GM12875 (cell line): Measurements from ENCODE around the gene TMEM107.

ENCODE experiments used
- H3K4me3 ChIP-seq: one replicate; pipeline ENCODE4 v1.5.1; 2011; ENCODE audit warnings: low read depth, low read length, control low read depth
- TF ChIP-seq, protein P1 (sequence below): IDR thresholded peaks from 2 replicates; pipeline ENCODE4 v1.5.1; 2011; ENCODE audit warnings: low read depth, mild to moderate bottlenecking, control low read depth, inconsistent platforms, low read length, moderate library complexity, borderline replicate concordance; ENCODE audit not compliant: insufficient read depth

TMEM107 gene

DNA sequence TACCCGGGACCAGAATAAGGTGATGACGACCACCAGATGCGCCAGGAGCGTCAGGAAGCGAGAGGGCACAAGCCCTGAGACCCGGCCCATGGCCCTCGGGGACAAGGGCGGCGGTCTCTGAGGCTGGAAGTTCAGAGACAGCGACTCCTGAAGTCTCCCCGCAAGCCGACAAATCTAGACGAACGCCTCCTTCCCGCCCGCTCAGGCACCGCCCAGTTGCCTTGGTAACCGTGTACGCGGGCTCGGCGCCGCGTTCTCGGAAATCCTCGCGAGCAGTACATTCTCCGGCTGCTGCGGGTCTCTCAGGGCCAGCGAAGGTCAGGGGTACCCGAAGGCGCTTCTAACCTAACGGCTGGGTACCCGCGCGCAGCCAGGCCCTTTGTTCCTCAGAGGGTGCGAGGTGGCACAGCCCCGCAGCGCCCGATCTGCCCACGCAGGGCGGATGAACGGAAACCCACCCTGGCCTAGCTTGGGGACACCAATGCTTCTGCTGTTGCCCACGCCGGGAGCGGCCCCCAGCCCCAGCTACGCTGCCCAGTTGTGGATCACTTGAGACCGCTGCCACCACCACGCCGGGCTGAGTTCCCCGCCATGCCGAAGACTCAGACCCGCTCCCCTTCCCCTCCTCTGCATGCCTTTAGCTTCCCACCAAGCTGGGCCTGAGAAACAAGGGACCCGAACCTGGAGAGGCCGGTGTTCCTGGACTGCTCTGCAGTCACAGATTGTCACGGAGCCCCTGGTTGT is at the start of gene TMEM107:
TSS of gene TMEM107 (minus strand) at position 184 of the 744 bp plus-strand sequence. CDS start at position 90, 94 bp downstream.
- TF ChIP-seq, protein P1, sequence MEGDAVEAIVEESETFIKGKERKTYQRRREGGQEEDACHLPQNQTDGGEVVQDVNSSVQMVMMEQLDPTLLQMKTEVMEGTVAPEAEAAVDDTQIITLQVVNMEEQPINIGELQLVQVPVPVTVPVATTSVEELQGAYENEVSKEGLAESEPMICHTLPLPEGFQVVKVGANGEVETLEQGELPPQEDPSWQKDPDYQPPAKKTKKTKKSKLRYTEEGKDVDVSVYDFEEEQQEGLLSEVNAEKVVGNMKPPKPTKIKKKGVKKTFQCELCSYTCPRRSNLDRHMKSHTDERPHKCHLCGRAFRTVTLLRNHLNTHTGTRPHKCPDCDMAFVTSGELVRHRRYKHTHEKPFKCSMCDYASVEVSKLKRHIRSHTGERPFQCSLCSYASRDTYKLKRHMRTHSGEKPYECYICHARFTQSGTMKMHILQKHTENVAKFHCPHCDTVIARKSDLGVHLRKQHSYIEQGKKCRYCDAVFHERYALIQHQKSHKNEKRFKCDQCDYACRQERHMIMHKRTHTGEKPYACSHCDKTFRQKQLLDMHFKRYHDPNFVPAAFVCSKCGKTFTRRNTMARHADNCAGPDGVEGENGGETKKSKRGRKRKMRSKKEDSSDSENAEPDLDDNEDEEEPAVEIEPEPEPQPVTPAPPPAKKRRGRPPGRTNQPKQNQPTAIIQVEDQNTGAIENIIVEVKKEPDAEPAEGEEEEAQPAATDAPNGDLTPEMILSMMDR, result no peak

DNA sequence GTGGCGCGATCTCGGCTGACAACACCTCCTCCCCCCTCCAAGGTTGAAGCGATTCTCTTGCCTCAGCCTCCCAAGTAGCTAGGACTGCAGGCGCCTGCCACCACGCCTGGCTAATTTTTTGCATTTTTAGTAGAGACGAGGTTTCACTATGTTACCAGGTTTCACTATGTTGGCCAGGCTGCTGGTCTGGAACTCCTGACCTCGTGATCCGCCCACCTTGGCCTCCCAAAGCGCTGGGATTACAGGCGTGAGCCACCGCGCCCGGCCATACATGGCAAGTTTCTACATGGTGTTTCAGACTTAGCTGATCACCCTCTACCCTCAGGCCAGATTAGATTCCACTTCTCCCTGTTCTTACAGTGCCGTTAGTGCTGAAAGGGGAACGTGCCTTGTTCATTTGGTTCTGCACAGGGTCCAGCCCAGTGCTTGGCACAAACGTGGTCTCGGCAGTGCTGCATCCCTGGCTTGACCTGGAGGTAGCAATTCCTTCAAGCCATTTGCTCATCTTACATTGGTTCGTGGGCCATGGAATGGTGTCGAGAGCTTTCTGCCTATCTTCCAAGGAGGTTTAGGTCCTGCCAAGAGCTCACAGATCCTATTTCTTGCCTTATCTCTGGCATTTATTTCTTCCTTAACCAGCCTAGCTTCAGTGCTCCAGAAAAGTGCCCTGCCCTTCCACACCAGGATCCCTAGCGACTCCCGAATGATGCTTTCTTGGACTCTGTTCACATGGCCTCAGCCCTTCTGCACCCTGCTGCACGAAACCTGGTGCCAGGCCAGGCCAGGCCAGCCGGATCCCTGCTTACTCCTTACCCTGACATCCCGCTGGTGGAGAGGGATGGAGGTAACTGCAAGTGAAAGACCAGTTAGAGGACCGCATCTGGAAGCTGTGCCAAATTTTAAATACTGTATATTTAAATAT is 49.0 kb upstream of the TMEM107 start:
- H3K4me3 ChIP-seq, result no peak overlapping the region
- TF ChIP-seq, protein P1, result no peak

More for the DNA sequence above, at the start of gene TMEM107:
- peak within 1 kb of the TSS; percentile 69 for H3K4me3 ChIP-seq

DNA sequence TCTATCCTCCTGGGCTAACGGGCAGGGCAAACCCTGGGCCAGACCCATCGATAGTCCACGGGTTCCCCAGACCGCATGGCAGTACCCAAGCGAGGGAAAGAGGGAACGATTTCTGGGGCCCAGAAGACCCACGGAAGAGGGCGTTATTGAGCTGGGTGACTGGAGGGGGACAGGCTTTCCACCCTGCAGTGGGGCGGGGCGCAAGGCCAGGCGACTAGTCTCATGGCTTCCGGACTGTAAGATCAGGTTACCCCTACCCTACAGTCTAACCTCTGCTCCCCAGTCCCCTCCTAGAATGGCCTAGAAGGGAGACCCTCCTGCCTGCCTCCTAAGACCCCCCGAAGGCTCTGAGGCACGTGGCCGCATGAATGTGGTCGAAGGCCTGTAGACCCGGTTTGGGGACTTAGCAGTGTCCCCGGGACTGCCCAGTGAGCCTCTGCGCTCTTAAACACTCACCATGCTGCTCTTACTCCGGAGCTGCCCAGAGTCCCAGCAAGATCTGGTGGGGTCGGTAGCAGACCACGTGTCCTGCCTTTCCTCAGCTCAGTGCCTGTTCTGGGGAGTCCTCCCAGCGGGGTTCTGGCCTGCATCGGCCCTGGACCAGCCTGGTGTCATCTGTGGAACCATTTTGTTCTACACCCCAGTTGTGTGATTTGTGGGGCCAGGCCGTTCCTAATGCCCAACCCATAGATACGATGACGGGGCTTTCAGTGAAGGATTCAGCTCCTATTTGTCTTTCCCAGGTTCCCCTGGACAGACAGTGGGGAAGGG is 47.4 kb upstream of the TMEM107 start:
- TF ChIP-seq, protein P1, result peak; percentile 28; the same call in 1 of the 2 replicates
- H3K4me3 ChIP-seq, result peak overlapping the region; percentile 66

DNA sequence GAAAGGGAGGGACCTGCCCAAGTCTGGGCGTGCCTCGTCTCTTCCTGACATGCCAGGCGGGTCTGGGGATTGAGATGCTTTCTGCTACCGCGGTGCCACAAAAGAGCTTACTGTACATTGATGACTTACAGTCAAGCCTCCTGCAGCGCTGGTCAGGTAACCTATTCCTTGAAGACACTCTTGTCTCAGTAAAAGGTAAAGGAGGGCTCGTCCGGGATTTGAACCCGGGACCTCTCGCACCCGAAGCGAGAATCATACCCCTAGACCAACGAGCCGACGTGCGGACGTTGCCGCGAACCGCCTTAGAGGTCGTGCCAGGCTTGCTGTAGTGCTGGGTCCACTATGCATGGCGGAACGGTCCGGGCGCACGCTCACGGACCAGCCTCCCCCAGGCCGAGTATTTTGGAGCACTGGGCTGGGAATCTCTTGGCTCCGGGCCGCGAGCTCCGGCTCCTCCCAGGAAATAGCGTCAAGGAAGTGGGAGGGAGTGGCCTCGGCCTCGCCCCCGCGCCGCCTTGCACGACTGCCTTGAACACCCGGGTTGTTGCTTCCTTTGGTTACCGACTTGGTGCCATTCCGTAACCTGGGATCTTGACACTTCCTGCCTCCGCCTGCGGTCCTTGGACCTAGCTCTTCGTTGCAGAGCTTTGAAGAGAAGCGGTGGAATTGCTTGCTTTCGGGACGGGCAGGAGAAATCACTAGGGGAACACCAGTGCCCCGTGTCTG is 46.6 kb upstream of the TMEM107 start:
- TF ChIP-seq, protein P1, result no peak
- H3K4me3 ChIP-seq, result peak overlapping the region; percentile 66

DNA sequence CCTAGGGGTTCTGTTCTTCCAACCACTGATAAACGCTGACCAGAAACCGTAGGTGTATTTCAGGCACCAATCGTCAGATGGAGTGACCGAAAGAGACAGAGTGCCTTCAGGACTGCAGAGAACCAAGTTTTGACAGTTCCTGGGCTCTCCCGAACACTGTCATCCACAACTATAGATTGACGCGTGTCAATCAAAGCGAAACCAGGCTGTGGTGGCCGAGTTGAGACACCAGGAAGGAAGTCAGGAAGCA is 46.1 kb upstream of the TMEM107 start:
- TF ChIP-seq, protein P1, result no peak
- H3K4me3 ChIP-seq, result peak overlapping the region; percentile 66

DNA sequence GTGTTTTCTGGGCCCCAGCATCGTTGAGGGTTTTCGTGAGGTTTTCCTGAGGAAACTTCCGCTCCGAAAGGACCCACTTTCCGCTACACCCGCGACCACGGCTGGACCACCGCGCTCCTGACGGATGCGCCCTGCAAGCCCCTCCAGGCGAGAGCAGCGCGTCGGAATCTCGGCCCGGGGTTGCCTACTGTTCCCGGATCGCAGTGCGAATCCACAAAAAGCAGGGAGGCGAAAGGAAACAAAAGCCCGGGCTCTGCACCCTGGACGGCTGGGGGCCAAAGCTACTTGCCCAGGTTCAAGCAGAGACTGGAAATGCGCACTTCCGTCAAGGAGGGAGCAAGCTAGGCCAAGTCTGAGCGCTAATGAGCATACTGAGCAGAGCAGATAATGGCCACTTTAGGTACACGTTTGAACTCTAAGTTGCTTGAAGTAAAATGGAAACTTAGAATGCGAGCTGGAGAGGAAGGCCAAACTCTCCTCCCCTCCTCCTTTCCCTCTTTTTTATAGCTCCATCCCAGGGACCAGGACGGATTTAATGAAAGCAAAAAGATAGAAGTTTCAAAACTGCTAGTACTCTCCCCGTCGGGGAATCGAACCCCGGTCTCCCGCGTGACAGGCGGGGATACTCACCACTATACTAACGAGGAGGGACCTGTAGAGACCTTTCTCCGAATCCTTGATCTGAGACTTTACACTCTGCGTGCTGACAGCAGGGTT is 45.6 kb upstream of the TMEM107 start:
- H3K4me3 ChIP-seq, result peak overlapping the region; percentile 66
- TF ChIP-seq, protein P1, result no peak
